Neural cell (in vitro differentiated cells): Measurements from ENCODE around the gene POU5F2. TPM values are rescaled to one million over a fixed set of nuclear protein-coding genes. Genes with fewer than 3 reads are reported as not detected.

Source experiments
- H2AFZ ChIP-seq: fragments of 200-600, 300-800 bp; sonication (generic), shearing (Covaris generic); 2 replicates; pipeline ENCODE4 v1.6.0; 2014; ENCODE audit warnings: low read depth, mild to moderate bottlenecking, antibody characterized with exemption, low read length, moderate library complexity
- H3F3A ChIP-seq: fragments of 200-600 bp; shearing (Covaris generic); 2 replicates; pipeline ENCODE4 v1.6.1; 2016; ENCODE audit warnings: mild to moderate bottlenecking, moderate library complexity, mixed read lengths, antibody characterized with exemption, low read length; ENCODE audit not compliant: insufficient read depth, poor library complexity, severe bottlenecking
- H3K27ac ChIP-seq: fragments of 200-600, 300-800 bp; sonication (generic), shearing (Covaris generic); 2 replicates; pipeline ENCODE4 v1.5.1; 2014; ENCODE audit warnings: mild to moderate bottlenecking, low read length, moderate library complexity
- H3K27me3 ChIP-seq: fragments of 300-800, 200-600 bp; sonication (generic), shearing (Covaris generic); 2 replicates; pipeline ENCODE4 v1.6.0; 2014; ENCODE audit warnings: mild to moderate bottlenecking, low read depth, low read length, moderate library complexity; ENCODE audit not compliant: insufficient read depth
- H3K36me3 ChIP-seq: fragments of 300-800, 200-600 bp; sonication (generic), shearing (Covaris generic); 2 replicates; pipeline ENCODE4 v1.5.1; 2014; ENCODE audit warnings: mild to moderate bottlenecking, antibody characterized with exemption, low read length, moderate library complexity; ENCODE audit not compliant: insufficient read depth
- H3K4me2 ChIP-seq: fragments of 300-800, 200-600 bp; sonication (generic), shearing (Covaris generic); 2 replicates; pipeline ENCODE4 v1.6.0; 2014; ENCODE audit warnings: mild to moderate bottlenecking, low read length
- H3K4me3 ChIP-seq: fragments of 300-800, 200-600 bp; sonication (generic), shearing (Covaris generic); 2 replicates; pipeline ENCODE4 v1.5.1; 2014; ENCODE audit warnings: mild to moderate bottlenecking, low read length, moderate library complexity
- H3K79me2 ChIP-seq: fragments of 200-600 bp; shearing (Covaris generic); replicated peaks from 2 replicates; pipeline ENCODE4 v1.6.0; 2014; ENCODE audit warnings: mild to moderate bottlenecking, low read length, moderate library complexity; ENCODE audit not compliant: insufficient read depth
- H3K9ac ChIP-seq: fragments of 300-800, 200-600 bp; sonication (generic), shearing (Covaris generic); 2 replicates; pipeline ENCODE4 v1.6.1; 2016; ENCODE audit warnings: mild to moderate bottlenecking, low read length, mixed read lengths
- H3K9me2 ChIP-seq: fragments of 200-600 bp; shearing (Covaris generic); 2 replicates; pipeline ENCODE4 v1.6.1; 2016; ENCODE audit warnings: mild to moderate bottlenecking, low read length, mixed read lengths; ENCODE audit not compliant: insufficient read depth
- H3K9me3 ChIP-seq: fragments of 200-600, 300-800 bp; sonication (generic), shearing (Covaris generic); 2 replicates; pipeline ENCODE4 v1.6.1; 2016; ENCODE audit warnings: mild to moderate bottlenecking, mixed run types, low read length, moderate library complexity, mixed read lengths
- H4K20me1 ChIP-seq: fragments of 200-600 bp; shearing (Covaris generic); 2 replicates; pipeline ENCODE4 v1.6.1; 2016; ENCODE audit warnings: mild to moderate bottlenecking, mixed run types; ENCODE audit not compliant: insufficient read depth
- CTCF ChIP-seq: fragments of 450-650 bp; IDR thresholded peaks from 2 replicates; pipeline ENCODE4 v1.5.1; 2014; ENCODE audit warnings: antibody characterized with exemption, mild to moderate bottlenecking, moderate library complexity; ENCODE audit not compliant: poor library complexity, severe bottlenecking
- EP300 ChIP-seq: fragments of 450-650 bp; conservative IDR thresholded peaks from 2 replicates; pipeline ENCODE4 v1.6.1; 2014; ENCODE audit warnings: antibody characterized with exemption, mild to moderate bottlenecking, moderate library complexity; ENCODE audit not compliant: poor library complexity, severe bottlenecking
- EZH2 ChIP-seq: fragments of 200-600, 300-800 bp; shearing (Covaris generic), sonication (generic); IDR thresholded peaks from 2 replicates; pipeline ENCODE4 v1.6.1; 2014; ENCODE audit warnings: antibody characterized with exemption, low read length, borderline replicate concordance, mild to moderate bottlenecking; ENCODE audit not compliant: insufficient read depth, poor library complexity, severe bottlenecking
- MXI1 ChIP-seq: fragments of 450-650 bp; conservative IDR thresholded peaks from 2 replicates; pipeline ENCODE4 v1.6.1; 2014; ENCODE audit warnings: antibody characterized with exemption, mild to moderate bottlenecking; ENCODE audit not compliant: poor library complexity, severe bottlenecking
- POLR2AphosphoS5 ChIP-seq: IDR thresholded peaks from 2 replicates; pipeline ENCODE4 v1.6.1; 2012
- RAD21 ChIP-seq: fragments of 450-650 bp; conservative IDR thresholded peaks from 2 replicates; pipeline ENCODE4 v1.6.1; 2014; ENCODE audit warnings: antibody characterized with exemption, mild to moderate bottlenecking, moderate library complexity
- SMC3 ChIP-seq: fragments of 450-650 bp; conservative IDR thresholded peaks from 2 replicates; pipeline ENCODE4 v1.6.1; 2014; ENCODE audit warnings: antibody characterized with exemption, mild to moderate bottlenecking, moderate library complexity; ENCODE audit not compliant: poor library complexity
- TAF1 ChIP-seq: IDR thresholded peaks from 2 replicates; pipeline ENCODE4 v1.6.1; 2012; ENCODE audit warnings: low read depth
- polyA plus RNA-seq: library from polyadenylated mRNA; depleted of rRNA; stranded (reverse); fragments of >200 nt; gene quantifications from 2 replicates; pipeline ENCODE4 v1.2.3, GENCODE V29; 2014
- TF ChIP-seq, protein P1 (sequence below): IDR thresholded peaks from 2 replicates; pipeline ENCODE4 v1.6.1; 2012; ENCODE audit warnings: borderline replicate concordance

The POU5F2 gene
- polyA plus RNA-seq, 1 donor from 2014 or later, result 0.07 TPM

DNA sequence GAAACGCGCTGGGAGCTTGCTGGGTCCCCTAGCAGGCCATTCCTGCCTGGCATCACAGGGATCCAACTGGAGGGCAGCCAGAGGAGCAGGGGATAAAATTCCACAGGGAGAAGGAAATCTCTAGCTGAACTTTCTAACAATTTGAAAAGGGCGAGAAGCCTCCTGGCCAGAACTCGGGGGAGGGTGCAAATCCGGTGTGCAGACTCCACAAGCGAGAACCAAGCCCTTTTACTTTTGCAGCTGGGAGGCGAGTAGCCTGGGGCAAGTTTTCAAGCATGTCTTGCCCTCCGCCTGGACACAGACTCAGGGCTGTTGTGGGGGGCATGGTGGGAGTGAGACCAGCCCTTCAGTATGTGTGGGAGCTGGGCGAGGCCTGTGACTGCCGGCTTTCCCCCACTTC, 14.3 kb upstream of the POU5F2 start:
- no peaks in the 10 kb centered on the region for H4K20me1 ChIP-seq
- no peak overlapping the region for H3K4me2 ChIP-seq
- H3K27ac ChIP-seq, result no peak overlapping the region
- peaks cover 4% of the 10 kb centered on the region for H3K9me2 ChIP-seq
- no peak for TF ChIP-seq CTCF
- TF ChIP-seq, protein P1, sequence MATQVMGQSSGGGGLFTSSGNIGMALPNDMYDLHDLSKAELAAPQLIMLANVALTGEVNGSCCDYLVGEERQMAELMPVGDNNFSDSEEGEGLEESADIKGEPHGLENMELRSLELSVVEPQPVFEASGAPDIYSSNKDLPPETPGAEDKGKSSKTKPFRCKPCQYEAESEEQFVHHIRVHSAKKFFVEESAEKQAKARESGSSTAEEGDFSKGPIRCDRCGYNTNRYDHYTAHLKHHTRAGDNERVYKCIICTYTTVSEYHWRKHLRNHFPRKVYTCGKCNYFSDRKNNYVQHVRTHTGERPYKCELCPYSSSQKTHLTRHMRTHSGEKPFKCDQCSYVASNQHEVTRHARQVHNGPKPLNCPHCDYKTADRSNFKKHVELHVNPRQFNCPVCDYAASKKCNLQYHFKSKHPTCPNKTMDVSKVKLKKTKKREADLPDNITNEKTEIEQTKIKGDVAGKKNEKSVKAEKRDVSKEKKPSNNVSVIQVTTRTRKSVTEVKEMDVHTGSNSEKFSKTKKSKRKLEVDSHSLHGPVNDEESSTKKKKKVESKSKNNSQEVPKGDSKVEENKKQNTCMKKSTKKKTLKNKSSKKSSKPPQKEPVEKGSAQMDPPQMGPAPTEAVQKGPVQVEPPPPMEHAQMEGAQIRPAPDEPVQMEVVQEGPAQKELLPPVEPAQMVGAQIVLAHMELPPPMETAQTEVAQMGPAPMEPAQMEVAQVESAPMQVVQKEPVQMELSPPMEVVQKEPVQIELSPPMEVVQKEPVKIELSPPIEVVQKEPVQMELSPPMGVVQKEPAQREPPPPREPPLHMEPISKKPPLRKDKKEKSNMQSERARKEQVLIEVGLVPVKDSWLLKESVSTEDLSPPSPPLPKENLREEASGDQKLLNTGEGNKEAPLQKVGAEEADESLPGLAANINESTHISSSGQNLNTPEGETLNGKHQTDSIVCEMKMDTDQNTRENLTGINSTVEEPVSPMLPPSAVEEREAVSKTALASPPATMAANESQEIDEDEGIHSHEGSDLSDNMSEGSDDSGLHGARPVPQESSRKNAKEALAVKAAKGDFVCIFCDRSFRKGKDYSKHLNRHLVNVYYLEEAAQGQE, result no peak
- TF ChIP-seq TAF1, result no peak
- no peak for TF ChIP-seq RAD21
- TF ChIP-seq MXI1, result no peak
- no peak for TF ChIP-seq EZH2
- H3F3A ChIP-seq, result no peaks in the 10 kb centered on the region
- no peak overlapping the region for H2AFZ ChIP-seq
- no peak overlapping the region for H3K4me3 ChIP-seq
- H3K36me3 ChIP-seq, result no peaks in the 10 kb centered on the region
- H3K79me2 ChIP-seq, result no peaks in the 10 kb centered on the region
- no peak overlapping the region for H3K9ac ChIP-seq
- no peaks in the 10 kb centered on the region for H3K27me3 ChIP-seq
- H3K9me3 ChIP-seq, result peaks cover 2% of the 10 kb centered on the region

DNA sequence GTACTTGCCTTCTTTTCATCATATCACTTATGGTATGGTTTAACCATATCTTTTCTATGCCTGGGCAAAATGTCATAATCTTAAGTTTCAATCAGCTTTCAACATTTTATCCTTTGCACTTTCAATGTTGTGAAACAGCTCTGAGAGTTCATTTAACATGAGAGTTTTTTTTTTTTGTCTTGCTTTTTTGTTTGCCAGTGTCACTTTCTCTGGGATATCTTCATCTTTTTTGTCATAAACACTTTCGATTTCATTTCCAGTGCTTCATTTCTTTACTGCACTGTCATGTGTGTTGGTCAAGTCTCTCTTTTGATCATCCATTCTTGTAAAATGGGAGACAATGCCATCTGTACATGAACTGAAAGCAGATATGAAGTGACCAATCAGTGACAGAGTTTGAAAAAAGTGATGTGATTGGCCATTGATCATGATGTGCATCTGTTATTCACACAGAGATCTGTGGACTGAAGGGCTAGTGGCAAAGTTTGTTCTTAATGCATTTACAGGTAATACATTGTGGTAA, 7.5 kb upstream of the POU5F2 start:
- no peak overlapping the region for H3K9ac ChIP-seq
- H3K4me3 ChIP-seq, result no peak overlapping the region
- no peaks in the 10 kb centered on the region for H3F3A ChIP-seq
- no peaks in the 10 kb centered on the region for H3K27me3 ChIP-seq
- H4K20me1 ChIP-seq, result no peaks in the 10 kb centered on the region
- peaks cover 4% of the 10 kb centered on the region for H3K9me2 ChIP-seq
- TF ChIP-seq CTCF (no peak), EZH2 (no peak), SMC3 (no peak), EP300 (no peak), MXI1 (no peak), RAD21 (no peak), POLR2AphosphoS5 (no peak), TAF1 (no peak)
- TF ChIP-seq, protein P1, result no peak
- H3K79me2 ChIP-seq, result no peaks in the 10 kb centered on the region
- H2AFZ ChIP-seq, result no peak overlapping the region
- H3K36me3 ChIP-seq, result no peaks in the 10 kb centered on the region
- H3K4me2 ChIP-seq, result no peak overlapping the region
- no peak overlapping the region for H3K27ac ChIP-seq
- H3K9me3 ChIP-seq, result no peaks in the 10 kb centered on the region
